ENCODE results near the gene AKAP8. TPM values are rescaled to one million over a fixed set of nuclear protein-coding genes. Genes with fewer than 3 reads are reported as not detected.

Gene AKAP8
- total RNA-seq, 1 donor from 2014 or later, result 28.9 TPM

DNA sequence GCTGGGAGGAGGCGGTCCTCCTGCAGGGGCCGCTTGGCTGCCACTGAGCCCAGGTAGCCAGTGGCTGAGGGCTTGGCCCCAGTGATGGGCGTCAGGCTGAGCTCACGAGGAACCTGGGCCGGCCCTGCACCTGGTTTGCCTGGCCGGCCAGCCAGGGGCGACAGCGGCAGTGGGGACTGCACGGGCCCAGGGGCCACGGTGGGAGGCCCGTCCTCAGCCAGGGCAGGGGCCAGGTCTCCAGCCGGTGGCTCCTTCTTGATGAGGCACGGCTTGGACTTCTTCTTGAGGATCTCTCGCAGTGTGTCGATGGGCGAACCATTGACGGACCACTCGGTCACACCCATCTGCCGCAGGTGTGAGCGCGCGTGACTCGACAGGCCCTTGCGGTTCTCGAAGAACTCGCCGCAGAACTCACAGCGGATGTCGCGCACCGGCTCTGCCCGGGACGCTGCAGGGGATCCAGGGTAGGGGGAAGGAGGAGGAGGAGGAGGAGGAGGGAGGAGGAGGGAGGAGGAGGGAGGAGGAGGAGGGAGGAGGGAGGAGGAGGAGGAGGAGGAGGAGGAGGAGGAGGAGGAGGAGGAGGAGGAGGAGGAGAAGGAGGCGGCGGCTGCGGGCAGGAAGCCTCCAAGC lies 45.8 kb upstream of the AKAP8 start:
- Mint-ChIP-seq H3K36me3 (ENCODE audit: unreplicated experiment) (peaks cover 13% of the 10 kb centered on the region), H3K27ac (ENCODE audit: unreplicated experiment) (no peak overlapping the region), H3K4me3 (ENCODE audit: unreplicated experiment) (no peak overlapping the region), H3K9me3 (ENCODE audit: unreplicated experiment) (peaks cover 6% of the 10 kb centered on the region), H3K27me3 (ENCODE audit: unreplicated experiment) (peaks cover 5% of the 10 kb centered on the region), H3K4me1 (ENCODE audit: low read depth, unreplicated experiment) (peaks cover 4% of the 10 kb centered on the region)
- TF ChIP-seq, protein P1, sequence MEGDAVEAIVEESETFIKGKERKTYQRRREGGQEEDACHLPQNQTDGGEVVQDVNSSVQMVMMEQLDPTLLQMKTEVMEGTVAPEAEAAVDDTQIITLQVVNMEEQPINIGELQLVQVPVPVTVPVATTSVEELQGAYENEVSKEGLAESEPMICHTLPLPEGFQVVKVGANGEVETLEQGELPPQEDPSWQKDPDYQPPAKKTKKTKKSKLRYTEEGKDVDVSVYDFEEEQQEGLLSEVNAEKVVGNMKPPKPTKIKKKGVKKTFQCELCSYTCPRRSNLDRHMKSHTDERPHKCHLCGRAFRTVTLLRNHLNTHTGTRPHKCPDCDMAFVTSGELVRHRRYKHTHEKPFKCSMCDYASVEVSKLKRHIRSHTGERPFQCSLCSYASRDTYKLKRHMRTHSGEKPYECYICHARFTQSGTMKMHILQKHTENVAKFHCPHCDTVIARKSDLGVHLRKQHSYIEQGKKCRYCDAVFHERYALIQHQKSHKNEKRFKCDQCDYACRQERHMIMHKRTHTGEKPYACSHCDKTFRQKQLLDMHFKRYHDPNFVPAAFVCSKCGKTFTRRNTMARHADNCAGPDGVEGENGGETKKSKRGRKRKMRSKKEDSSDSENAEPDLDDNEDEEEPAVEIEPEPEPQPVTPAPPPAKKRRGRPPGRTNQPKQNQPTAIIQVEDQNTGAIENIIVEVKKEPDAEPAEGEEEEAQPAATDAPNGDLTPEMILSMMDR (IDR thresholded peaks at IDR 0.05; ENCODE audit: partially characterized antibody, unreplicated experiment), result no peak
- no peak for DNase-seq

DNA sequence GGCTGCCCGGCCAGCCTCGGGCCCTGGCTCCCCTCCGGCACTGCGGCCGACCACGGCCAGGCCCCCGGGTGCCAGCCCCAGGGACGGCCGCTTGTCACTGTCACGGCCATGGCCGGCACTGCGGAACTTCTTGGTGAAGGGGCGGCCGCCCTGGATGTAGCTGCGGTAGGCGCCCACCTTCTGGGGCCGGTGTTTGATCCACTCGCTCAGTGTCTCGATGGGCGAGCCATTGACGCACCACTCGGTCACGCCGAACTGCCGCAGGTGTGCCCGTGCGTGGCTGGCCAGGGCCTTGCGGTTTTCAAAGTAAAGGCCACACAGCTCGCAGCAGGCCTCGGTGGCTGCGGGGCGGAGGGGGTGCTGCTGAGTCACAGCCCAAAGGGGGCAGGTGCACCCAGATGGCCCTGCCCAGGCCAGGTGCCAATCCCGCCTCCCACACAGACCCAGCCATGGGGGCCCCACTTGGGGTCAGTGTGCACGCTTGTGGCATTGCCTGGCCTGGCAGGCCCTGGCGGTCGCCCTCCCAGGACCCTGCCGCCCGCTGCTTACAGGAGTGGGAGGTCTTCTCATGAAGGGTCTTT lies 45.2 kb upstream of the AKAP8 start:
- Mint-ChIP-seq H3K27me3 (ENCODE audit: unreplicated experiment) (peaks cover 5% of the 10 kb centered on the region), H3K4me1 (ENCODE audit: low read depth, unreplicated experiment) (peaks cover 5% of the 10 kb centered on the region), H3K36me3 (ENCODE audit: unreplicated experiment) (peaks cover 13% of the 10 kb centered on the region), H3K27ac (ENCODE audit: unreplicated experiment) (no peak overlapping the region), H3K4me3 (ENCODE audit: unreplicated experiment) (no peak overlapping the region), H3K9me3 (ENCODE audit: unreplicated experiment) (peaks cover 9% of the 10 kb centered on the region)
- TF ChIP-seq, protein P1 (IDR thresholded peaks at IDR 0.05; ENCODE audit: partially characterized antibody, unreplicated experiment), result no peak
- DNase-seq, result no peak

DNA sequence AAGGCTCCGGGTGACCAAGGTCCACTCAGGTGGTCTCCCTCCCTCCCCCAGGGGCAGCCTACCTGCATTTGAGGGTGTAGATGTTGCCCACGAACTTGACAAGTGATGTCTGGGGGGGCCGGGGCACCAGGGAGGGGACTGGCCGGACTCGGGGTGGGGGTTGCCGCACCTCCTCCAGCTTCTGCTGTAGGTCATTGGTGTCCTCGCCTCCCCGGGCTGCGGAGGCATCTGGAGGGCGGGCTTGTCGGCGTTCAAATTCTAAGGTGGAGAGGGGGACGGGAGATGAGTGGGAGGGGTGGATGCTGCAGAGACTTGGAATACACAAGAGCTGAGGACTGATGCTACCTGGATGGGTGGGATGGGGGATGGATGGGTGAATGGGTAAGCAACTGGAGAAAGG lies 44.5 kb upstream of the AKAP8 start:
- Mint-ChIP-seq H3K9me3 (ENCODE audit: unreplicated experiment) (peaks cover 9% of the 10 kb centered on the region), H3K4me1 (ENCODE audit: low read depth, unreplicated experiment) (peaks cover 8% of the 10 kb centered on the region), H3K27ac (ENCODE audit: unreplicated experiment) (no peak overlapping the region), H3K27me3 (ENCODE audit: unreplicated experiment) (peaks cover 5% of the 10 kb centered on the region), H3K4me3 (ENCODE audit: unreplicated experiment) (no peak overlapping the region), H3K36me3 (ENCODE audit: unreplicated experiment) (peaks cover 13% of the 10 kb centered on the region)
- no peak for DNase-seq
- TF ChIP-seq, protein P1 (IDR thresholded peaks at IDR 0.05; ENCODE audit: partially characterized antibody, unreplicated experiment), result no peak

DNA sequence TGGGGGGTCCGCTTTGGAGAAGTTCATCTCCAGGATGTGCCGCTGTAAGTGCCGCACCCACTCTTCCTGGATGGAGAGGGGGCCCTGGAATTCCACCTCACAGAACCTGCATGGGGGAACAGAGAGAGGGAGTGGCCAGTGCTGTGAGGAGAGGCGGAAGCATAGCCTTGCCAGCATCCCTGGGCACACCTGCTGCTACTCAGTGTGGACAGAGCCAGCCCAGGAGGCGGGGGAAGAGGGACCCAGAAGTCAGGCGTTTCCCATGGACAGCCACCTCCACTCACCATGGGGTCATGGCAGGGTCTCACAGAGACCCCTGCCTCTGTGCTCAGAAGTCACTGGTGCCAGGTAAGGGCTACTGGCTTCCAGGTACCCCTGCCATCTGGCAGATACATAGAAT lies 43.5 kb upstream of the AKAP8 start:
- DNase-seq, result no peak

More for the DNA sequence above, 43.5 kb upstream of the AKAP8 start:
- H3K4me1 Mint-ChIP-seq (ENCODE audit: low read depth, unreplicated experiment), result peaks cover 8% of the 10 kb centered on the region
- peaks cover 13% of the 10 kb centered on the region for H3K36me3 Mint-ChIP-seq (ENCODE audit: unreplicated experiment)
- no peak overlapping the region for H3K27ac Mint-ChIP-seq (ENCODE audit: unreplicated experiment)
- TF ChIP-seq, protein P1 (IDR thresholded peaks at IDR 0.05; ENCODE audit: partially characterized antibody, unreplicated experiment), result no peak
- no peak overlapping the region for H3K4me3 Mint-ChIP-seq (ENCODE audit: unreplicated experiment)
- peaks cover 11% of the 10 kb centered on the region for H3K9me3 Mint-ChIP-seq (ENCODE audit: unreplicated experiment)
- peaks cover 9% of the 10 kb centered on the region for H3K27me3 Mint-ChIP-seq (ENCODE audit: unreplicated experiment)
